H9 (cell line): ENCODE data around the gene OR10V1. TPM values are rescaled to one million over a fixed set of nuclear protein-coding genes. Genes with fewer than 3 reads are reported as not detected.

ENCODE experiments used
- DNase-seq: peaks from one replicate; pipeline ENCODE4 v3.0.0-alpha.2; 2017
- H2AFZ ChIP-seq: one replicate; pipeline ENCODE4 v1.6.1; 2013; ENCODE audit warnings: mild to moderate bottlenecking, low read length, control low read depth, moderate library complexity
- H2AK5ac ChIP-seq: 2 replicates; pipeline ENCODE4 v1.6.1; 2013; ENCODE audit warnings: low read length, control low read depth, mixed read lengths; ENCODE audit not compliant: insufficient read length
- H2BK120ac ChIP-seq: one replicate; pipeline ENCODE4 v1.6.1; 2013; ENCODE audit warnings: low read depth, mild to moderate bottlenecking, low read length, control low read depth, inconsistent platforms; ENCODE audit not compliant: poor library complexity, severe bottlenecking
- H2BK12ac ChIP-seq: 2 replicates; pipeline ENCODE4 v1.6.1; 2013; ENCODE audit warnings: low read length, control low read depth, mixed read lengths, low read depth; ENCODE audit not compliant: insufficient read length
- H2BK15ac ChIP-seq: 2 replicates; pipeline ENCODE4 v1.6.1; 2013; ENCODE audit warnings: low read depth, low read length, control low read depth
- H2BK20ac ChIP-seq: one replicate; pipeline ENCODE4 v1.6.1; 2013; ENCODE audit warnings: low read depth, mild to moderate bottlenecking, low read length, control low read depth, inconsistent platforms; ENCODE audit not compliant: poor library complexity, severe bottlenecking
- H2BK5ac ChIP-seq: 2 replicates; pipeline ENCODE4 v1.6.1; 2013; ENCODE audit warnings: low read length, control low read depth, mixed read lengths; ENCODE audit not compliant: insufficient read length
- H3K14ac ChIP-seq: 2 replicates; pipeline ENCODE4 v1.6.1; 2013; ENCODE audit warnings: low read length, control low read depth; ENCODE audit not compliant: insufficient read depth
- H3K18ac ChIP-seq: 2 replicates; pipeline ENCODE4 v1.6.1; 2013; ENCODE audit warnings: low read depth, mild to moderate bottlenecking, mixed read lengths, low read length, control low read depth; ENCODE audit not compliant: insufficient read length
- H3K23ac ChIP-seq: 2 replicates; pipeline ENCODE4 v1.6.1; 2013; ENCODE audit warnings: low read length, control low read depth, mixed read lengths, low read depth; ENCODE audit not compliant: insufficient read length
- H3K23me2 ChIP-seq: 2 replicates; pipeline ENCODE4 v1.6.1; 2013; ENCODE audit warnings: low read depth, mild to moderate bottlenecking, mixed read lengths, low read length, control low read depth; ENCODE audit not compliant: insufficient read length, poor library complexity, severe bottlenecking
- H3K27ac ChIP-seq: 2 replicates; pipeline ENCODE4 v1.5.1; 2013; ENCODE audit warnings: low read length, control low read depth, mixed read lengths, low read depth; ENCODE audit not compliant: insufficient read length
- H3K27me3 ChIP-seq: 2 replicates; pipeline ENCODE4 v1.6.1; 2013; ENCODE audit warnings: low read length, control low read depth, inconsistent platforms; ENCODE audit not compliant: insufficient read depth
- H3K4ac ChIP-seq: 2 replicates; pipeline ENCODE4 v1.6.1; 2013; ENCODE audit warnings: low read depth, mild to moderate bottlenecking, control low read depth, inconsistent platforms, low read length, moderate library complexity
- H3K4me1 ChIP-seq: 2 replicates; pipeline ENCODE4 v1.6.1; 2013; ENCODE audit warnings: low read length, control low read depth, inconsistent platforms; ENCODE audit not compliant: insufficient read depth
- H3K4me2 ChIP-seq: 2 replicates; pipeline ENCODE4 v1.6.1; 2013; ENCODE audit warnings: low read length, control low read depth, mixed read lengths; ENCODE audit not compliant: insufficient read length, insufficient read depth
- H3K56ac ChIP-seq: 2 replicates; pipeline ENCODE4 v1.6.1; 2013; ENCODE audit warnings: low read depth, mild to moderate bottlenecking, mixed read lengths, low read length, control low read depth; ENCODE audit not compliant: insufficient read length
- H3K79me1 ChIP-seq: 2 replicates; pipeline ENCODE4 v1.6.1; 2013; ENCODE audit warnings: low read depth, mild to moderate bottlenecking, moderate library complexity, low read length, control low read depth, inconsistent platforms; ENCODE audit not compliant: insufficient read depth, poor library complexity, severe bottlenecking
- H3K79me2 ChIP-seq: 2 replicates; pipeline ENCODE4 v1.6.1; 2013; ENCODE audit warnings: low read length, control low read depth, inconsistent platforms; ENCODE audit not compliant: insufficient read depth
- H3K9ac ChIP-seq: 2 replicates; pipeline ENCODE4 v1.6.1; 2013; ENCODE audit warnings: low read length, control low read depth, mixed read lengths; ENCODE audit not compliant: insufficient read length; ENCODE audit errors: extremely low read depth
- H3K9me3 ChIP-seq: one replicate; pipeline ENCODE4 v1.6.1; 2013; ENCODE audit warnings: low read depth, low read length, inconsistent platforms; ENCODE audit not compliant: control insufficient read depth
- H3T11ph ChIP-seq: one replicate; pipeline ENCODE4 v1.6.1; 2013; ENCODE audit warnings: mild to moderate bottlenecking, low read length, control low read depth, inconsistent platforms
- H4K20me1 ChIP-seq: one replicate; pipeline ENCODE4 v1.6.1; 2013; ENCODE audit not compliant: control insufficient read depth, insufficient read length, insufficient read depth
- H4K5ac ChIP-seq: 2 replicates; pipeline ENCODE4 v1.6.1; 2013; ENCODE audit warnings: low read depth, mild to moderate bottlenecking, mixed read lengths, low read length, control low read depth; ENCODE audit not compliant: insufficient read length
- H4K8ac ChIP-seq: replicated peaks from 2 replicates; pipeline ENCODE4 v1.6.1; 2013; ENCODE audit warnings: low read length, control low read depth, mixed read lengths, low read depth; ENCODE audit not compliant: insufficient read length
- H4K91ac ChIP-seq: 2 replicates; pipeline ENCODE4 v1.6.1; 2013; ENCODE audit warnings: low read depth, mild to moderate bottlenecking, moderate library complexity, mixed read lengths, low read length, control low read depth; ENCODE audit not compliant: insufficient read length
- H3K27ac Mint-ChIP-seq, 3 experiments: 2 replicates in 2 of 3; 3 replicates in 1 of 3; pipeline ENCODE4 v1.8.0; 2020 to 2021; ENCODE audit warnings: mixed read lengths in 3 of 3, mild to moderate bottlenecking in 1 of 3, moderate library complexity in 1 of 3
- H3K27me3 Mint-ChIP-seq: 2 replicates; pipeline ENCODE4 v1.8.0; 2021; ENCODE audit warnings: low read depth, mild to moderate bottlenecking, moderate library complexity, mixed read lengths
- H3K36me3 Mint-ChIP-seq, 3 experiments: 2 replicates in 2 of 3; 3 replicates in 1 of 3; pipeline ENCODE4 v1.8.0; 2020 to 2021; ENCODE audit warnings: low read depth in 3 of 3, mixed read lengths in 3 of 3; ENCODE audit not compliant: insufficient read depth in 1 of 3
- H3K4me1 Mint-ChIP-seq, 2 experiments: 2 replicates each; pipeline ENCODE4 v1.8.0; 2020; ENCODE audit warnings: mixed read lengths in 2 of 2
- H3K4me3 Mint-ChIP-seq, 2 experiments: 2 replicates in 1 of 2; 3 replicates in 1 of 2; pipeline ENCODE4 v1.8.0; 2020 to 2021; ENCODE audit warnings: mild to moderate bottlenecking in 2 of 2, mixed read lengths in 2 of 2, moderate library complexity in 1 of 2
- H3K9me3 Mint-ChIP-seq, 2 experiments: 2 replicates in 1 of 2; 3 replicates in 1 of 2; pipeline ENCODE4 v1.8.0; 2020; ENCODE audit warnings: mild to moderate bottlenecking in 2 of 2, mixed read lengths in 2 of 2, moderate library complexity in 1 of 2
- CTCF ChIP-seq: fragments of 200-600 bp; sonication (generic); conservative IDR thresholded peaks from 3 replicates; pipeline ENCODE4 v1.8.0; 2021; ENCODE audit warnings: antibody characterized with exemption, mild to moderate bottlenecking
- WGBS: extraction: QIAGEN DNeasy Blood & Tissue Kit; methylation state at CpG from one replicate; pipeline ENCODE4 v1.1.7; 2013; ENCODE audit warnings: missing lambda C conversion rate, low lambda C conversion rate, mixed read lengths; ENCODE audit not compliant: insufficient read length; ENCODE audit errors: extremely low coverage; 5-methylcytosine and 5-hydroxymethylcytosine counted together
- total RNA-seq: library from RNA; stranded (reverse); gene quantifications from 2 replicates; pipeline ENCODE4 v1.2.1, GENCODE V29; 2021

The OR10V1 gene
- total RNA-seq, 1 experiment from 2014 or later: not detected

- Histone ChIP-seq H3K27me3 (no peaks in the 10 kb centered on the region), H3K79me1 (no peaks in the 10 kb centered on the region), H2BK20ac (no peak overlapping the region), H3K4ac (no peak overlapping the region), H3K27ac (no peak overlapping the region), H4K5ac (no peak overlapping the region), H3T11ph (no peak overlapping the region), H4K20me1 (no peaks in the 10 kb centered on the region), H3K23ac (no peak overlapping the region), H3K14ac (no peak overlapping the region), H3K56ac (no peak overlapping the region), H3K23me2 (no peaks in the 10 kb centered on the region), H3K18ac (no peak overlapping the region), H4K91ac (no peak overlapping the region), H4K8ac (no peak overlapping the region), H2AFZ (no peak overlapping the region), H3K4me1 (no peaks in the 10 kb centered on the region), H3K79me2 (no peaks in the 10 kb centered on the region), H2AK5ac (no peak overlapping the region), H2BK12ac (no peak overlapping the region), H2BK120ac (no peak overlapping the region), H3K4me2 (no peak overlapping the region), H2BK5ac (no peak overlapping the region), H3K9ac (no peak overlapping the region), H3K9me3 (no peaks in the 10 kb centered on the region), H2BK15ac (no peak overlapping the region)
- no peak for DNase-seq
- no peak overlapping the region for H3K4me3 Mint-ChIP-seq
- peaks cover 3 to 10% of the 10 kb centered on the region in 2 experiments for H3K4me1 Mint-ChIP-seq
- H3K27ac Mint-ChIP-seq: no peak overlapping the region
- no peak for TF ChIP-seq CTCF
- H3K27me3 Mint-ChIP-seq: no peaks in the 10 kb centered on the region
- H3K36me3 Mint-ChIP-seq: no peaks in the 10 kb centered on the region; a peak in 1 of 7 replicates
- WGBS: no CpG with 5 or more reads among the region's 3 CpGs
- peaks cover 3 to 4% of the 10 kb centered on the region in 2 experiments for H3K9me3 Mint-ChIP-seq
These were observed 34.9 kb downstream of the OR10V1 start for GRCh38 chr11:59678813-59679165.
